ENCODE measurements around the gene PRRC2C. TPM values are rescaled to one million over a fixed set of nuclear protein-coding genes. Genes with fewer than 3 reads are reported as not detected.

Gene PRRC2C
- total and polyA plus RNA-seq, 2 donors: 43.4 to 45.8 TPM

GRCh38 chr1:171487038-171487437, 1.7 kb downstream of the PRRC2C start:
- H3K9me3 ChIP-seq (ENCODE audit: control insufficient read depth in 2 of 2, insufficient read depth in 1 of 2, low read length in 1 of 2): no peaks in the 10 kb centered on the region
- no peak overlapping the region for H3K27ac ChIP-seq (ENCODE audit: low read depth in 1 of 2, low read length in 1 of 2)
- no peak for DNase-seq (ENCODE audit: low read depth in 6 of 9, low spot score in 9 of 9)
- H3K27me3 ChIP-seq (ENCODE audit: control insufficient read depth in 2 of 2, insufficient read depth in 1 of 2, low read length in 1 of 2): no peaks in the 10 kb centered on the region
- peak overlapping the region; percentile 71 to 84 for H3K4me3 ChIP-seq (ENCODE audit: low read length in 2 of 2)
- H3K36me3 ChIP-seq (ENCODE audit: control insufficient read depth in 2 of 2, insufficient read depth in 2 of 2, low read length in 1 of 2): peaks cover 4 to 17% of the 10 kb centered on the region in 2 donors
- H3K4me1 ChIP-seq (ENCODE audit: control insufficient read depth in 2 of 2, insufficient read depth in 2 of 2, low read length in 2 of 2): peaks cover 7 to 16% of the 10 kb centered on the region in 2 donors

GRCh38 chr1:171488190-171488929, 3.0 kb downstream of the PRRC2C start:
- Histone ChIP-seq H3K9me3 (ENCODE audit: control insufficient read depth in 2 of 2, insufficient read depth in 1 of 2, low read length in 1 of 2) (no peaks in the 10 kb centered on the region), H3K36me3 (ENCODE audit: control insufficient read depth in 2 of 2, insufficient read depth in 2 of 2, low read length in 1 of 2) (peaks cover 7 to 22% of the 10 kb centered on the region in 2 donors), H3K4me3 (ENCODE audit: low read length in 2 of 2) (no peak overlapping the region), H3K27me3 (ENCODE audit: control insufficient read depth in 2 of 2, insufficient read depth in 1 of 2, low read length in 1 of 2) (no peaks in the 10 kb centered on the region), H3K27ac (ENCODE audit: low read depth in 1 of 2, low read length in 1 of 2) (no peak overlapping the region), H3K4me1 (ENCODE audit: control insufficient read depth in 2 of 2, insufficient read depth in 2 of 2, low read length in 2 of 2) (peaks cover 7 to 16% of the 10 kb centered on the region in 2 donors)
- WGBS: 94% methylated on average over 6 of the region's 6 CpGs
- no peak for DNase-seq (ENCODE audit: low read depth in 6 of 9, low spot score in 9 of 9)

- 94% methylated on average over 3 of the region's 3 CpGs for WGBS
- H3K4me3 ChIP-seq (ENCODE audit: low read length in 2 of 2): no peak overlapping the region
- no peaks in the 10 kb centered on the region for H3K27me3 ChIP-seq (ENCODE audit: control insufficient read depth in 2 of 2, insufficient read depth in 1 of 2, low read length in 1 of 2)
- H3K36me3 ChIP-seq (ENCODE audit: control insufficient read depth in 2 of 2, insufficient read depth in 2 of 2, low read length in 1 of 2): peaks cover 13 to 22% of the 10 kb centered on the region in 2 donors
- no peaks in the 10 kb centered on the region for H3K4me1 ChIP-seq (ENCODE audit: control insufficient read depth in 2 of 2, insufficient read depth in 2 of 2, low read length in 2 of 2)
- no peak for DNase-seq (ENCODE audit: low read depth in 6 of 9, low spot score in 9 of 9)
- no peaks in the 10 kb centered on the region for H3K9me3 ChIP-seq (ENCODE audit: control insufficient read depth in 2 of 2, insufficient read depth in 1 of 2, low read length in 1 of 2)
- H3K27ac ChIP-seq (ENCODE audit: low read depth in 1 of 2, low read length in 1 of 2): no peak overlapping the region
Observed at GRCh38 chr1:171494076-171494475, 8.7 kb downstream of the PRRC2C start.

GRCh38 chr1:171495444-171495843, 10.1 kb downstream of the PRRC2C start:
- DNase-seq (ENCODE audit: low read depth in 6 of 9, low spot score in 9 of 9): no peak
- H3K27ac ChIP-seq (ENCODE audit: low read depth in 1 of 2, low read length in 1 of 2): no peak overlapping the region
- H3K36me3 ChIP-seq (ENCODE audit: control insufficient read depth in 2 of 2, insufficient read depth in 2 of 2, low read length in 1 of 2): peaks cover 13 to 25% of the 10 kb centered on the region in 2 donors
- H3K4me1 ChIP-seq (ENCODE audit: control insufficient read depth in 2 of 2, insufficient read depth in 2 of 2, low read length in 2 of 2): no peaks in the 10 kb centered on the region
- H3K27me3 ChIP-seq (ENCODE audit: control insufficient read depth in 2 of 2, insufficient read depth in 1 of 2, low read length in 1 of 2): no peaks in the 10 kb centered on the region
- H3K9me3 ChIP-seq (ENCODE audit: control insufficient read depth in 2 of 2, insufficient read depth in 1 of 2, low read length in 1 of 2): no peaks in the 10 kb centered on the region
- no peak overlapping the region for H3K4me3 ChIP-seq (ENCODE audit: low read length in 2 of 2)

- Histone ChIP-seq H3K9me3 (ENCODE audit: control insufficient read depth in 2 of 2, insufficient read depth in 1 of 2, low read length in 1 of 2) (no peaks in the 10 kb centered on the region), H3K27ac (ENCODE audit: low read depth in 1 of 2, low read length in 1 of 2) (no peak overlapping the region), H3K4me3 (ENCODE audit: low read length in 2 of 2) (no peak overlapping the region), H3K36me3 (ENCODE audit: control insufficient read depth in 2 of 2, insufficient read depth in 2 of 2, low read length in 1 of 2) (peaks cover 11 to 16% of the 10 kb centered on the region in 2 donors), H3K27me3 (ENCODE audit: control insufficient read depth in 2 of 2, insufficient read depth in 1 of 2, low read length in 1 of 2) (no peaks in the 10 kb centered on the region), H3K4me1 (ENCODE audit: control insufficient read depth in 2 of 2, insufficient read depth in 2 of 2, low read length in 2 of 2) (no peaks in the 10 kb centered on the region)
- WGBS: 95% methylated on average over 3 of the region's 3 CpGs
- no peak for DNase-seq (ENCODE audit: low read depth in 6 of 9, low spot score in 9 of 9)
Observed at GRCh38 chr1:171500304-171500703, 15.0 kb downstream of the PRRC2C start.

GRCh38 chr1:171500803-171501202, 15.5 kb downstream of the PRRC2C start:
- Histone ChIP-seq H3K27ac (ENCODE audit: low read depth in 1 of 2, low read length in 1 of 2) (no peak overlapping the region), H3K36me3 (ENCODE audit: control insufficient read depth in 2 of 2, insufficient read depth in 2 of 2, low read length in 1 of 2) (peaks cover 11 to 16% of the 10 kb centered on the region in 2 donors), H3K9me3 (ENCODE audit: control insufficient read depth in 2 of 2, insufficient read depth in 1 of 2, low read length in 1 of 2) (no peaks in the 10 kb centered on the region), H3K4me3 (ENCODE audit: low read length in 2 of 2) (no peak overlapping the region), H3K27me3 (ENCODE audit: control insufficient read depth in 2 of 2, insufficient read depth in 1 of 2, low read length in 1 of 2) (no peaks in the 10 kb centered on the region), H3K4me1 (ENCODE audit: control insufficient read depth in 2 of 2, insufficient read depth in 2 of 2, low read length in 2 of 2) (no peaks in the 10 kb centered on the region)
- WGBS: 96% methylated on average over 4 of the region's 4 CpGs
- DNase-seq (ENCODE audit: low read depth in 6 of 9, low spot score in 9 of 9): no peak

GRCh38 chr1:171501305-171502024, 16.1 kb downstream of the PRRC2C start:
- H3K4me1 ChIP-seq (ENCODE audit: control insufficient read depth in 2 of 2, insufficient read depth in 2 of 2, low read length in 2 of 2): no peaks in the 10 kb centered on the region
- no peaks in the 10 kb centered on the region for H3K9me3 ChIP-seq (ENCODE audit: control insufficient read depth in 2 of 2, insufficient read depth in 1 of 2, low read length in 1 of 2)
- peaks cover 11 to 16% of the 10 kb centered on the region in 2 donors for H3K36me3 ChIP-seq (ENCODE audit: control insufficient read depth in 2 of 2, insufficient read depth in 2 of 2, low read length in 1 of 2)
- H3K4me3 ChIP-seq (ENCODE audit: low read length in 2 of 2): no peak overlapping the region
- DNase-seq (ENCODE audit: low read depth in 6 of 9, low spot score in 9 of 9): no peak
- no peaks in the 10 kb centered on the region for H3K27me3 ChIP-seq (ENCODE audit: control insufficient read depth in 2 of 2, insufficient read depth in 1 of 2, low read length in 1 of 2)
- no peak overlapping the region for H3K27ac ChIP-seq (ENCODE audit: low read depth in 1 of 2, low read length in 1 of 2)

- H3K36me3 ChIP-seq (ENCODE audit: control insufficient read depth in 2 of 2, insufficient read depth in 2 of 2, low read length in 1 of 2): peaks cover 5% of the 10 kb centered on the region in 2 donors
- peaks cover 0 to 3% of the 10 kb centered on the region in 2 donors for H3K4me1 ChIP-seq (ENCODE audit: control insufficient read depth in 2 of 2, insufficient read depth in 2 of 2, low read length in 2 of 2)
- no peaks in the 10 kb centered on the region for H3K27me3 ChIP-seq (ENCODE audit: control insufficient read depth in 2 of 2, insufficient read depth in 1 of 2, low read length in 1 of 2)
- no peak overlapping the region for H3K4me3 ChIP-seq (ENCODE audit: low read length in 2 of 2)
- DNase-seq (ENCODE audit: low read depth in 6 of 9, low spot score in 9 of 9): no peak
- no peak overlapping the region for H3K27ac ChIP-seq (ENCODE audit: low read depth in 1 of 2, low read length in 1 of 2)
- 68% methylated on average over 1 of the region's 1 CpG for WGBS
- H3K9me3 ChIP-seq (ENCODE audit: control insufficient read depth in 2 of 2, insufficient read depth in 1 of 2, low read length in 1 of 2): no peaks in the 10 kb centered on the region
Observed at GRCh38 chr1:171506525-171507304, 21.4 kb downstream of the PRRC2C start.

GRCh38 chr1:171507435-171507834, 22.1 kb downstream of the PRRC2C start:
- H3K9me3 ChIP-seq (ENCODE audit: control insufficient read depth in 2 of 2, insufficient read depth in 1 of 2, low read length in 1 of 2): no peaks in the 10 kb centered on the region

More at GRCh38 chr1:171507435-171507834, 22.1 kb downstream of the PRRC2C start:
- WGBS: 97% methylated on average over 4 of the region's 4 CpGs
- no peak overlapping the region for H3K27ac ChIP-seq (ENCODE audit: low read depth in 1 of 2, low read length in 1 of 2)
- H3K4me3 ChIP-seq (ENCODE audit: low read length in 2 of 2): no peak overlapping the region
- H3K36me3 ChIP-seq (ENCODE audit: control insufficient read depth in 2 of 2, insufficient read depth in 2 of 2, low read length in 1 of 2): peaks cover 5% of the 10 kb centered on the region in 2 donors
- peaks cover 0 to 3% of the 10 kb centered on the region in 2 donors for H3K4me1 ChIP-seq (ENCODE audit: control insufficient read depth in 2 of 2, insufficient read depth in 2 of 2, low read length in 2 of 2)
- no peak for DNase-seq (ENCODE audit: low read depth in 6 of 9, low spot score in 9 of 9)
- H3K27me3 ChIP-seq (ENCODE audit: control insufficient read depth in 2 of 2, insufficient read depth in 1 of 2, low read length in 1 of 2): no peaks in the 10 kb centered on the region
